NOMO-1 treated with DMSO at 0.1 percent for 48 hours (cell line): ENCODE measurements around the gene FGF23.
"Not testable (repeated sequence)": the region's sequence is repeated elsewhere in the genome, so short reads cannot be mapped to it uniquely, and the experiment has no call there.

Experiments used
- DNase-seq: peaks from one replicate; lab custom pipeline; 2025; ENCODE audit not compliant: unreplicated experiment; lab: John Stamatoyannopoulos, UW

The FGF23 gene

GRCh38 chr12:4379405-4379804 lies at the start of gene FGF23:
FGF23 (minus strand) TSS chr12:4379712; CDS start chr12:4379582, 130 bp downstream.
- DNase-seq, result no peak

- DNase-seq, result no peak
These were observed 44.9 kb upstream of the FGF23 start for GRCh38 chr12:4424422-4424821.

GRCh38 chr12:4423528-4424195 lies 44.1 kb upstream of the FGF23 start:
- DNase-seq, result no peak

GRCh38 chr12:4422985-4423384 lies 43.5 kb upstream of the FGF23 start:
- DNase-seq, result no peak

GRCh38 chr12:4421590-4422031 lies 42.1 kb upstream of the FGF23 start:
- DNase-seq, result peak; percentile 26

GRCh38 chr12:4420138-4420670 lies 40.7 kb upstream of the FGF23 start:
- DNase-seq, result no peak

- no peak for DNase-seq
These were observed 39.4 kb upstream of the FGF23 start for GRCh38 chr12:4418913-4419312.

- no peak for DNase-seq
These were observed 38.4 kb upstream of the FGF23 start for GRCh38 chr12:4417936-4418335.

- no peak for DNase-seq
These were observed 37.9 kb upstream of the FGF23 start for GRCh38 chr12:4417455-4417854.

- DNase-seq, result no peak
These were observed 36.8 kb upstream of the FGF23 start for GRCh38 chr12:4416276-4416675.

GRCh38 chr12:4412465-4412864 lies 33.0 kb upstream of the FGF23 start:
- no peak for DNase-seq

GRCh38 chr12:4412056-4412455 lies 32.5 kb upstream of the FGF23 start:
- no peak for DNase-seq

GRCh38 chr12:4407136-4407535 lies 27.6 kb upstream of the FGF23 start:
- no peak for DNase-seq

GRCh38 chr12:4404877-4405637 lies 25.5 kb upstream of the FGF23 start:
- DNase-seq, result not testable (repeated sequence)

GRCh38 chr12:4402996-4403395 lies 23.5 kb upstream of the FGF23 start:
- DNase-seq, result no peak

GRCh38 chr12:4401117-4401516 lies 21.6 kb upstream of the FGF23 start:
- no peak for DNase-seq

- no peak for DNase-seq
These were observed 16.3 kb upstream of the FGF23 start for GRCh38 chr12:4395818-4396217.

GRCh38 chr12:4393211-4393610 lies 13.7 kb upstream of the FGF23 start:
- no peak for DNase-seq

- no peak for DNase-seq
These were observed 12.8 kb upstream of the FGF23 start for GRCh38 chr12:4392223-4392742.

GRCh38 chr12:4388662-4389061 lies 9.2 kb upstream of the FGF23 start:
- no peak for DNase-seq

- no peak for DNase-seq
These were observed 8.5 kb upstream of the FGF23 start for GRCh38 chr12:4388032-4388431.

- no peak for DNase-seq
These were observed 8.1 kb upstream of the FGF23 start for GRCh38 chr12:4387607-4388006.
